ENCODE measurements around the gene RPS3A. TPM values are rescaled to one million over a fixed set of nuclear protein-coding genes. Genes with fewer than 3 reads are reported as not detected.

RPS3A gene
- total and polyA plus RNA-seq, 9 of the 15 experiments (the other 6 are each of a cell fraction or from before 2014, with no cell fraction given), result 2,102 to 5,488 (median 3,554) TPM

DNA sequence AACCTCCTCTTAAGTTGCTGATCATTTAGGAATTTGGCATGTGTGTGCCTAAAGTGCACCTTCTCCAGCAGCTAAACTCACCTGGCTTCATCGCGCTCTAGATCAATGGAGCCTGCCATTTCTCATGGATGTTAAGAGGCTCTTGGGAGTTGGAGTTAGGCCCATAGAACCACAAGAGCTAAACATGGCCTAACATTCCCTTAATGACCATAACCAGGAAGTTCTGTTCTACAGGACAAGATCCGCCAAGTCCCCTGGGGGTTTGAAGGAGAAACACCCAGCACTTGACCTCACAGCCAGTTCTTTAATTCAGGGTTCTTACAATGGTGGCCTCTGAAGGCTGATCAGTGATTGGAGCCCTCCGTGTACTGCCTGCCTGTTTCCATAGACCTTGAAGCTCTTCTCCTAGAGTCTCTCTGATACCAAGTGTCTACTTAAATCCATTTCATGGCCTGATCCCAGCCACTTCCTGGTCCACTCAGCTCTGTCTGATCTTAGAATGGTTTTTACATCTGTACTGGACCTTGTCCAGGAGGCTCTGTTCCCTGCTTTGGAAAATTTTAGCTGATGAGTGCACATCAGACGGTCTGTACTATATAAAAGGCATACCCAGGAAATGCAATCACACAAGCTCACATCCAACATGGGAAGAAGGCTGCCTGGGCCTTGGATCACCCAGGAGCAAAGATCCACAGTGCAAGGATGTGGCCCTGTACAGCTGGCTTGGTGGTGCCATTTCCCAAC, 45.1 kb downstream of the RPS3A start:
- intact Hi-C loops (cut with micrococcal nuclease) (no loop called here), in situ Hi-C loops (cut with MboI) (no loop called here)
- no peaks in the 10 kb centered on the region for H3K4me1 ChIP-seq (replicated peaks in 1 of 2; ENCODE audit: control insufficient read depth in 2 of 2, insufficient read depth in 2 of 2, low read length in 2 of 2)
- H3K4me3 ChIP-seq, result no peak overlapping the region
- POLR2A ChIA-PET, result interaction anchor here (0.6 to 1.6 kb wide), 4 partner anchors 11 to 377 kb away, joined by 3 read pairs; no protein-coding TSS in a partner anchor
- no peak overlapping the region for H3K27ac ChIP-seq (ENCODE audit: extremely low read depth, low read depth, low read length)
- H3K9me1 ChIP-seq (ENCODE audit: control insufficient read depth, insufficient read depth, low read length), result no peaks in the 10 kb centered on the region
- no TSS peak for BruUV-seq (replicated peaks)
- whole genome bisulfite sequencing (ENCODE audit: insufficient coverage, low coverage, missing lambda C conversion rate), result 33% methylated on average over 5 of the region's 5 CpGs
- peaks cover 0 to 5% of the 10 kb centered on the region in 2 experiments; a peak in 2 of 5 replicates for H3K27me3 ChIP-seq (ENCODE audit: control insufficient read depth in 2 of 2, insufficient read depth in 2 of 2, low read length in 2 of 2)
- no peaks in the 10 kb centered on the region for H3K79me2 ChIP-seq (ENCODE audit: control insufficient read depth, insufficient read depth, low read length)
- H3K9ac ChIP-seq (ENCODE audit: insufficient read depth in 1 of 2, low read depth in 2 of 2, low read length in 2 of 2), result no peak overlapping the region
- H2AFZ ChIP-seq (ENCODE audit: low read depth, low read length), result no peak overlapping the region
- ATAC-seq (peak; percentile 27), DNase-seq (ENCODE audit: extremely low read depth in 1 of 4, low spot score in 3 of 4) (no peak), FAIRE-seq (no peak)
- H3K36me3 ChIP-seq (ENCODE audit: control insufficient read depth, insufficient read depth, low read length), result no peaks in the 10 kb centered on the region
- H4K20me1 ChIP-seq (replicated peaks; ENCODE audit: control insufficient read depth, insufficient read depth, low read length), result no peaks in the 10 kb centered on the region
- H3K4me2 ChIP-seq (ENCODE audit: insufficient read depth, low read length), result no peak overlapping the region
- CTCF ChIA-PET (ENCODE audit: low intra/inter-chr PET ratio), result no interaction called here
- no peaks in the 10 kb centered on the region for H3K9me3 ChIP-seq (replicated peaks; ENCODE audit: control insufficient read depth, insufficient read depth, low read depth, low read length)
- no peak for TF ChIP-seq ZNF778 (CRISPR knock-in tag; IDR thresholded peaks at IDR 0.05)
- TF ChIP-seq GATAD2A (IDR thresholded peaks at IDR 0.05), result no peak
- TF ChIP-seq ZNF140 (CRISPR knock-in tag; IDR thresholded peaks at IDR 0.05), result no peak
- no peak for TF ChIP-seq NR4A1 (CRISPR knock-in tag; IDR thresholded peaks at IDR 0.05)
- no peak for TF ChIP-seq NR4A1 (tag; IDR thresholded peaks at IDR 0.05)
- TF ChIP-seq CBFB (CRISPR knock-in tag; IDR thresholded peaks at IDR 0.05), result no peak
- TF ChIP-seq EZH2 (IDR thresholded peaks at IDR 0.05; ENCODE audit: borderline replicate concordance, low read depth, low read length), result no peak
- no peak for TF ChIP-seq POLR2A (conservative IDR thresholded peaks at IDR 0.05)
- TF ChIP-seq, protein P1, sequence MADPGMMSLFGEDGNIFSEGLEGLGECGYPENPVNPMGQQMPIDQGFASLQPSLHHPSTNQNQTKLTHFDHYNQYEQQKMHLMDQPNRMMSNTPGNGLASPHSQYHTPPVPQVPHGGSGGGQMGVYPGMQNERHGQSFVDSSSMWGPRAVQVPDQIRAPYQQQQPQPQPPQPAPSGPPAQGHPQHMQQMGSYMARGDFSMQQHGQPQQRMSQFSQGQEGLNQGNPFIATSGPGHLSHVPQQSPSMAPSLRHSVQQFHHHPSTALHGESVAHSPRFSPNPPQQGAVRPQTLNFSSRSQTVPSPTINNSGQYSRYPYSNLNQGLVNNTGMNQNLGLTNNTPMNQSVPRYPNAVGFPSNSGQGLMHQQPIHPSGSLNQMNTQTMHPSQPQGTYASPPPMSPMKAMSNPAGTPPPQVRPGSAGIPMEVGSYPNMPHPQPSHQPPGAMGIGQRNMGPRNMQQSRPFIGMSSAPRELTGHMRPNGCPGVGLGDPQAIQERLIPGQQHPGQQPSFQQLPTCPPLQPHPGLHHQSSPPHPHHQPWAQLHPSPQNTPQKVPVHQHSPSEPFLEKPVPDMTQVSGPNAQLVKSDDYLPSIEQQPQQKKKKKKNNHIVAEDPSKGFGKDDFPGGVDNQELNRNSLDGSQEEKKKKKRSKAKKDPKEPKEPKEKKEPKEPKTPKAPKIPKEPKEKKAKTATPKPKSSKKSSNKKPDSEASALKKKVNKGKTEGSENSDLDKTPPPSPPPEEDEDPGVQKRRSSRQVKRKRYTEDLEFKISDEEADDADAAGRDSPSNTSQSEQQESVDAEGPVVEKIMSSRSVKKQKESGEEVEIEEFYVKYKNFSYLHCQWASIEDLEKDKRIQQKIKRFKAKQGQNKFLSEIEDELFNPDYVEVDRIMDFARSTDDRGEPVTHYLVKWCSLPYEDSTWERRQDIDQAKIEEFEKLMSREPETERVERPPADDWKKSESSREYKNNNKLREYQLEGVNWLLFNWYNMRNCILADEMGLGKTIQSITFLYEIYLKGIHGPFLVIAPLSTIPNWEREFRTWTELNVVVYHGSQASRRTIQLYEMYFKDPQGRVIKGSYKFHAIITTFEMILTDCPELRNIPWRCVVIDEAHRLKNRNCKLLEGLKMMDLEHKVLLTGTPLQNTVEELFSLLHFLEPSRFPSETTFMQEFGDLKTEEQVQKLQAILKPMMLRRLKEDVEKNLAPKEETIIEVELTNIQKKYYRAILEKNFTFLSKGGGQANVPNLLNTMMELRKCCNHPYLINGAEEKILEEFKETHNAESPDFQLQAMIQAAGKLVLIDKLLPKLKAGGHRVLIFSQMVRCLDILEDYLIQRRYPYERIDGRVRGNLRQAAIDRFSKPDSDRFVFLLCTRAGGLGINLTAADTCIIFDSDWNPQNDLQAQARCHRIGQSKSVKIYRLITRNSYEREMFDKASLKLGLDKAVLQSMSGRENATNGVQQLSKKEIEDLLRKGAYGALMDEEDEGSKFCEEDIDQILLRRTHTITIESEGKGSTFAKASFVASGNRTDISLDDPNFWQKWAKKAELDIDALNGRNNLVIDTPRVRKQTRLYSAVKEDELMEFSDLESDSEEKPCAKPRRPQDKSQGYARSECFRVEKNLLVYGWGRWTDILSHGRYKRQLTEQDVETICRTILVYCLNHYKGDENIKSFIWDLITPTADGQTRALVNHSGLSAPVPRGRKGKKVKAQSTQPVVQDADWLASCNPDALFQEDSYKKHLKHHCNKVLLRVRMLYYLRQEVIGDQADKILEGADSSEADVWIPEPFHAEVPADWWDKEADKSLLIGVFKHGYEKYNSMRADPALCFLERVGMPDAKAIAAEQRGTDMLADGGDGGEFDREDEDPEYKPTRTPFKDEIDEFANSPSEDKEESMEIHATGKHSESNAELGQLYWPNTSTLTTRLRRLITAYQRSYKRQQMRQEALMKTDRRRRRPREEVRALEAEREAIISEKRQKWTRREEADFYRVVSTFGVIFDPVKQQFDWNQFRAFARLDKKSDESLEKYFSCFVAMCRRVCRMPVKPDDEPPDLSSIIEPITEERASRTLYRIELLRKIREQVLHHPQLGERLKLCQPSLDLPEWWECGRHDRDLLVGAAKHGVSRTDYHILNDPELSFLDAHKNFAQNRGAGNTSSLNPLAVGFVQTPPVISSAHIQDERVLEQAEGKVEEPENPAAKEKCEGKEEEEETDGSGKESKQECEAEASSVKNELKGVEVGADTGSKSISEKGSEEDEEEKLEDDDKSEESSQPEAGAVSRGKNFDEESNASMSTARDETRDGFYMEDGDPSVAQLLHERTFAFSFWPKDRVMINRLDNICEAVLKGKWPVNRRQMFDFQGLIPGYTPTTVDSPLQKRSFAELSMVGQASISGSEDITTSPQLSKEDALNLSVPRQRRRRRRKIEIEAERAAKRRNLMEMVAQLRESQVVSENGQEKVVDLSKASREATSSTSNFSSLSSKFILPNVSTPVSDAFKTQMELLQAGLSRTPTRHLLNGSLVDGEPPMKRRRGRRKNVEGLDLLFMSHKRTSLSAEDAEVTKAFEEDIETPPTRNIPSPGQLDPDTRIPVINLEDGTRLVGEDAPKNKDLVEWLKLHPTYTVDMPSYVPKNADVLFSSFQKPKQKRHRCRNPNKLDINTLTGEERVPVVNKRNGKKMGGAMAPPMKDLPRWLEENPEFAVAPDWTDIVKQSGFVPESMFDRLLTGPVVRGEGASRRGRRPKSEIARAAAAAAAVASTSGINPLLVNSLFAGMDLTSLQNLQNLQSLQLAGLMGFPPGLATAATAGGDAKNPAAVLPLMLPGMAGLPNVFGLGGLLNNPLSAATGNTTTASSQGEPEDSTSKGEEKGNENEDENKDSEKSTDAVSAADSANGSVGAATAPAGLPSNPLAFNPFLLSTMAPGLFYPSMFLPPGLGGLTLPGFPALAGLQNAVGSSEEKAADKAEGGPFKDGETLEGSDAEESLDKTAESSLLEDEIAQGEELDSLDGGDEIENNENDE (IDR thresholded peaks at IDR 0.05; ENCODE audit: low read depth, low read length), result no peak
